ENCODE measurements around the gene SLC49A4.

The SLC49A4 gene

DNA sequence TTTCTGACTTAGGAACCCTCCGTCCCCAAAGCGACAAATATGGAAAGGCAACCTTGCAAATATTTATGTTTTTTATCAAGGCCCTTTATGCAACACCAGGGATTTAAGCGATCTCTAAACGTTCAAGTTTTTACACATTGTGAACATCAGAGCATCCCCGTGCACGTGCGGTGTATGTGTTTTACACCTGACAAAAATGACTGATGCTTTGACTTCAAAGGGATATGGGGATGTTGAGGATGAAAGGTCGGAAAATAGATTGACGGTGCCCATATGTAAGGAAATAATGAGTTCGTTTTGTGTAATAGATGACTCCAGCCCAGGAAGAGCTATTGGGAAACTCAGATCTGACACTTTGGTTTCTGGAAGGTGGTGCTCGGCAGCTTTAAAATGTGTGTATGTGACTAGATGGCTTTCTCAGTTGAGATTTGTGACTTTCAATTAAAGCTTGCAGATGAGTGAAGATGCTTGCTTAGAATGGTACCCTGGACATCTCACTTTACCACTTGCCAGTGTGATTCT, 866 bp downstream of the SLC49A4 start:
- no peak for DNase-seq (ENCODE audit: low spot score)
- in situ Hi-C loops (cut with MboI; ENCODE audit: low sequenced_read_pairs, unreplicated experiment) = no loop called here
- TF ChIP-seq, protein P1, sequence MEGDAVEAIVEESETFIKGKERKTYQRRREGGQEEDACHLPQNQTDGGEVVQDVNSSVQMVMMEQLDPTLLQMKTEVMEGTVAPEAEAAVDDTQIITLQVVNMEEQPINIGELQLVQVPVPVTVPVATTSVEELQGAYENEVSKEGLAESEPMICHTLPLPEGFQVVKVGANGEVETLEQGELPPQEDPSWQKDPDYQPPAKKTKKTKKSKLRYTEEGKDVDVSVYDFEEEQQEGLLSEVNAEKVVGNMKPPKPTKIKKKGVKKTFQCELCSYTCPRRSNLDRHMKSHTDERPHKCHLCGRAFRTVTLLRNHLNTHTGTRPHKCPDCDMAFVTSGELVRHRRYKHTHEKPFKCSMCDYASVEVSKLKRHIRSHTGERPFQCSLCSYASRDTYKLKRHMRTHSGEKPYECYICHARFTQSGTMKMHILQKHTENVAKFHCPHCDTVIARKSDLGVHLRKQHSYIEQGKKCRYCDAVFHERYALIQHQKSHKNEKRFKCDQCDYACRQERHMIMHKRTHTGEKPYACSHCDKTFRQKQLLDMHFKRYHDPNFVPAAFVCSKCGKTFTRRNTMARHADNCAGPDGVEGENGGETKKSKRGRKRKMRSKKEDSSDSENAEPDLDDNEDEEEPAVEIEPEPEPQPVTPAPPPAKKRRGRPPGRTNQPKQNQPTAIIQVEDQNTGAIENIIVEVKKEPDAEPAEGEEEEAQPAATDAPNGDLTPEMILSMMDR (IDR thresholded peaks at IDR 0.05; ENCODE audit: borderline replicate concordance, control extremely low read depth, extremely low read depth, insufficient read depth, missing control alignments) = no peak

DNA sequence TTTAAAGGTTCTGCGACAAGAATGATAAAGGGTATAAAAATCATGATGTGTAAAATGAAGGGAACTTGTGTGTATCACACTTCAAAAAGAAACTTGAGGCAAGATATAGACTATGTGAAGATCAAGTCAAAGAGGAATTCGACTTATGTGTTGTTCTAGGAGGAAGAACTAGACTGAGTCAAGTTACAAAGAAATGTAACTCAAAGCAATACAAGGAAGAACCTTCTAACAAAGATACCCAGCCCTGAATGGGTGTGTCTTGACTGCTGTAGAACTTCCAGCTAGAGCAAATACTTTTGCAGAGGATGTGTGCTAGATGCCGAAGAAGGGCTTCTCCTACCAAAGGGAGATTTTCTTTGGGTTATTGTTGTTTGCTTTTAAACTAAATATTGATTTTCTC, 2.4 kb downstream of the SLC49A4 start:
- TF ChIP-seq, protein P1 (IDR thresholded peaks at IDR 0.05; ENCODE audit: borderline replicate concordance, control extremely low read depth, extremely low read depth, insufficient read depth, missing control alignments) = no peak
- in situ Hi-C loops (cut with MboI; ENCODE audit: low sequenced_read_pairs, unreplicated experiment) = no loop called here
- DNase-seq (ENCODE audit: low spot score) = no peak

DNA sequence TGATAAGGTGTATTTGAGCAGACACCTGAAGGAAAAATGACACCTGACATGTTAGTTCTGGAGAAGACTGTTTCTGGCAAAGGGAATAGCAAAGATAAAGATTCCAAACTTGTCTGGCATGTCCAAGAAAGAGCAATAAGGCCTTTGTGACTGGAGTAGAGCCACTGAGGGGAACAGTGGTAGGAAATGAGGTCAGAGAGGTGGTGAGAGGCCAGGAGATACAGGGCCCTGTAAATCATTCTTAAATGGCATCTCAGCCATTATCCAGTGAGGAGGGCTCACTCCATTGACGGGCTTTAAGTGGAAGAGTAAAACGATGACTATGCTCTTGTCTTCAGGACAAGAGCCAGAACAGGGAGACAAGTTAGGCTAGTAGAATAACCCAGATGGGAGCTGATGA, 4.5 kb downstream of the SLC49A4 start:
- TF ChIP-seq, protein P1 (IDR thresholded peaks at IDR 0.05; ENCODE audit: borderline replicate concordance, control extremely low read depth, extremely low read depth, insufficient read depth, missing control alignments) = no peak
- in situ Hi-C loops (cut with MboI; ENCODE audit: low sequenced_read_pairs, unreplicated experiment) = no loop called here
- no peak for DNase-seq (ENCODE audit: low spot score)

DNA sequence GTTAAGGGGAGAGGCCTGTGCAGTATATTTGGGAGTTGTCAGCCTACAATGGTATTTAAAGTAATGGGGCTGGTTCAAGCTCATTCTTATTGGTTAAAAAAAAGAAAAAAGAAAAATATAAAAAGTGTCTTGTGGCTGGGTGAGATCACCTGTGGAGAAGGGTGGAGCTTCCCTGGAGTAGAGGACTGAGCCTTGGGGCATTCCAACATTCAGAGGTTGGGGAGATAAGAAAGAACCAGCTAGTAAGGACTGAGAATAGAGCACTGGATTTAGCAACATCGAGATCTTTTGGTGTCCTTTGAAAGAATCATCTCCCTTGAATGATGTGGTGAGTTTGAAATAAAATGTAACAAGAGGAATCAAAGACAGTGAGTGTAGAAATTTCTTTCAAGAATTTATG, 5.2 kb downstream of the SLC49A4 start:
- TF ChIP-seq, protein P1 (IDR thresholded peaks at IDR 0.05; ENCODE audit: borderline replicate concordance, control extremely low read depth, extremely low read depth, insufficient read depth, missing control alignments) = no peak
- DNase-seq (ENCODE audit: low spot score) = no peak
- in situ Hi-C loops (cut with MboI; ENCODE audit: low sequenced_read_pairs, unreplicated experiment) = no loop called here

DNA sequence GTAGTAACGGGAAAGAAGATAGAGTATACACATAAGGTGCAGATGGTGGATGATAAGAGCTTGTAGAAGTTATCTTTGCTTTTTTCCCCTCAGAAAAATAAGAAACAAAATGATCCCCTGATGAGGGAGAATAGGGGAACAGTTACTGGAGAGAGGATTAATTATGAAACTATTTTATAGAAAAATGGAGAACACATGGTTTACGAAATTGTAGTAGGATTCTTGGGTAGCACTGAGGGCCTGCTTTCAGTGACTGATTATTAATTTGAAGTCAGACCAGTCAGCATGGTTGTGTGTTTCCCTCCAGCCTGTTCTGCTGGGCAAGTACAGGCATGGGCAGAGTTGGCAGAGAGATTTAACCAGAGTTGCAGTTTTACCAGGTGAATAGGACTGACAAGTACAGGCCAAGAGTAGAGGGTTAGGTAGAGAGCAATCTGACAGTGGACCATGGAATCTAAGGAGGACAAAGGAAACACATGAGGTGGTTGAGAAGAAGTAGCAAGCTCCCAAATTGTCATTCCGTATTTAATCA, 5.9 kb downstream of the SLC49A4 start:
- TF ChIP-seq, protein P1 (IDR thresholded peaks at IDR 0.05; ENCODE audit: borderline replicate concordance, control extremely low read depth, extremely low read depth, insufficient read depth, missing control alignments) = no peak
- DNase-seq (ENCODE audit: low spot score) = no peak
- in situ Hi-C loops (cut with MboI; ENCODE audit: low sequenced_read_pairs, unreplicated experiment) = no loop called here

DNA sequence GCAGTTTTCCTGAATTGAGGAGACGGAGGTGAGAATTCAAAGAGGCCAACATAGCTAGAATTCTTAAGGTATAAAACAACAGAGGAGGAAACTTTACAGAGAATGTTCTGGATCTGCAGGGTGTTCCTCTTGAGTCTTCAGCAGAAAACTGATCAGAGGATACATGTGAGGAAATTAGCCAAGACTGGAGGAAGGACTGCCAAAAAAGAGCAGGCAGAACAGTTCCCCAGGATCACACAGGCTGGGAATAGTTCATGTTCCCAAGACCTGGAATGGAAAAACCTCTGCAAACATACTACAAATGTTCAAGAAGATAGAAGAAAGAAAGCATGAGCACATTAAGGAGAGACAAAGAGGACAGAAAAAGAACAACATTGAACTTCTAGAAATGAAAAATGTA, 7.5 kb downstream of the SLC49A4 start:
- TF ChIP-seq, protein P1 (IDR thresholded peaks at IDR 0.05; ENCODE audit: borderline replicate concordance, control extremely low read depth, extremely low read depth, insufficient read depth, missing control alignments) = no peak
- in situ Hi-C loops (cut with MboI; ENCODE audit: low sequenced_read_pairs, unreplicated experiment) = no loop called here
- DNase-seq (ENCODE audit: low spot score) = no peak

All from GM13976 (cell line).